Ascending aorta (tissue), 2 donors: Measurements from ENCODE around the gene COL1A2. TPM values are rescaled to one million over a fixed set of nuclear protein-coding genes. Genes with fewer than 3 reads are reported as not detected.

ENCODE experiments used
- DNase-seq, 2 donors: peaks; one replicate each; pipeline ENCODE4 v3.0.0-alpha.2; 2019; ENCODE audit warnings: low spot score in 2 of 2
- H3K27ac ChIP-seq, 2 donors: fragments of 200-600 bp; sonication (generic); one replicate each; pipeline ENCODE4 v1.5.1; 2016 to 2017; ENCODE audit warnings: mild to moderate bottlenecking in 1 of 2
- H3K27me3 ChIP-seq: fragments of 200-600 bp; sonication (generic); one replicate; pipeline ENCODE4 v1.5.1; 2017
- H3K36me3 ChIP-seq, 2 donors: fragments of 200-600 bp; sonication (generic); one replicate each; pipeline ENCODE4 v1.5.1; 2016
- H3K4me1 ChIP-seq, 2 donors: fragments of 200-600 bp; sonication (generic); one replicate each; pipeline ENCODE4 v1.5.1; 2016 to 2017; ENCODE audit warnings: mild to moderate bottlenecking in 1 of 2
- H3K4me3 ChIP-seq, 2 donors: fragments of 200-600 bp; sonication (generic); one replicate each; pipeline ENCODE4 v1.5.1; 2016 to 2017; ENCODE audit warnings: mild to moderate bottlenecking in 1 of 2
- H3K9me3 ChIP-seq, 2 donors: fragments of 200-600 bp; sonication (generic); one replicate each; pipeline ENCODE4 v1.5.1; 2016
- intact Hi-C: fragments of 100-400 bp; cut with DNase I; formaldehyde crosslinking; loops from one replicate; pipeline ENCODE4 v1.15.1; 2023
- total RNA-seq: library from RNA; depleted of rRNA; stranded (reverse); fragments of >200 nt; gene quantifications from one replicate; pipeline ENCODE4 v1.1.0, GENCODE V29; 2016
- TF ChIP-seq, protein P1 (sequence below), 3 experiments: fragments of 200-600 bp in 2 of 3; fragments of 450-650 bp in 1 of 3; sonication (generic) in 2 of 3; IDR thresholded peaks; one replicate each; pipeline ENCODE4 v1.5.1; 2016 to 2019; ENCODE audit warnings: antibody characterized with exemption in 3 of 3, mild to moderate bottlenecking in 1 of 3, moderate library complexity in 1 of 3

The COL1A2 gene
- total RNA-seq, 1 donor from 2014 or later = 692 TPM

DNA sequence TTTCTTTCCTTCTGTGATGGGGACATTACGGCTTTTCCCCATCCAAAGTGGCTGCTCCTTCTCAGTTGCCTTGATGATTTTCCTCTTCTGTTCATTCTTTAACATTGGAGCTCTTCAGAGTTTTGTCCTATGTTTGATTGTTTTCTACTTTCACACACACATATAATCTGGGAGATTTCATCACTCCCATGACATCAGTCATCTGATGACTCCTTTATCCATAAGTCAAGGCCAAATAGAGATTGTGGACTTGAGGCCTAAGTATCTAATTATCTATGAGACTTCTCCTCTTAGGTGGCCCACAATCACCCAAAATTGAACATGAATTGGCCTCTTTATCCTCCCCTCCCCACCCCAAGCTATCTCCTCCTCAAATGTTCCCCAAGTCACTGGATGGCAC is 5.3 kb upstream of the COL1A2 start:
- peak overlapping the region; percentile 23 to 42 for H3K27ac ChIP-seq
- no peak for DNase-seq

DNA sequence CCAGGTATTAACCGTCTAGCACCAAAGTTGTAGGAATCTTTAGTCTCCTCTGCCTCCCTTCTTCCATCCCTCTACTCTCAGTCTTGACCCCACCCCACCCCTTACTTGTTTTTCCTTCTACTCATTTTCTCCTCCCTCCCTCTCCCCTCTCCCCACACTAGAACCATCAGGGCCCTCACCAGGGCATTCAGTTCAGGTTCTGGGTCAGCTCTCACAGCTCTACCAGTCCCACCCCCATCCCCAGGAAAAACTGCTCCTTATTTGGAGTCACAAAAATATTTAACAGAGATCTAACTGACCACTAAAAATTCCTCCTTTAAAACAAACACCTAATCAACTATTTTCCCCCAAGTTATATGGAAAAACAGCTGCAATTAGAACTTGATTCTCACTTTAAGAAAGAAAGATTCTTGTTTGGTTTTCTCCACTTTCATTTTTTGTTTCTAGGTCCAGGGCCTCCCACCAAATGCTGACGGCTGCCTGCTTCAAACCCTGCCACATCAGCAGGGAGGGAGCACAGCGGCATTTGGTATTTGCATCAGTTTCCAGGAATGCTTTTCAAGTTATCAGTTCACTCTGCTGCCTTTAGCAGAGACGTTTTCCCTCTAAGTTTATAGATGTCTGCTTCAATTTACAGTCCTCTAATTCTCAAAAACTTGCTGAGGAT is 2.8 kb upstream of the COL1A2 start:
- Histone ChIP-seq H3K4me1 (peaks cover 3 to 17% of the 10 kb centered on the region in 2 donors), H3K36me3 (no peaks in the 10 kb centered on the region), H3K9me3 (no peaks in the 10 kb centered on the region), H3K4me3 (peak overlapping the region in 1 of 2 donors; percentile 20), H3K27me3 (no peaks in the 10 kb centered on the region), H3K27ac (peak overlapping the region; percentile 91 to 97)
- intact Hi-C loops = loop anchor here (10.0 kb wide), 2 partner anchors 207 to 387 kb away; partner anchors contain the start of gene BET1
- TF ChIP-seq, protein P1, sequence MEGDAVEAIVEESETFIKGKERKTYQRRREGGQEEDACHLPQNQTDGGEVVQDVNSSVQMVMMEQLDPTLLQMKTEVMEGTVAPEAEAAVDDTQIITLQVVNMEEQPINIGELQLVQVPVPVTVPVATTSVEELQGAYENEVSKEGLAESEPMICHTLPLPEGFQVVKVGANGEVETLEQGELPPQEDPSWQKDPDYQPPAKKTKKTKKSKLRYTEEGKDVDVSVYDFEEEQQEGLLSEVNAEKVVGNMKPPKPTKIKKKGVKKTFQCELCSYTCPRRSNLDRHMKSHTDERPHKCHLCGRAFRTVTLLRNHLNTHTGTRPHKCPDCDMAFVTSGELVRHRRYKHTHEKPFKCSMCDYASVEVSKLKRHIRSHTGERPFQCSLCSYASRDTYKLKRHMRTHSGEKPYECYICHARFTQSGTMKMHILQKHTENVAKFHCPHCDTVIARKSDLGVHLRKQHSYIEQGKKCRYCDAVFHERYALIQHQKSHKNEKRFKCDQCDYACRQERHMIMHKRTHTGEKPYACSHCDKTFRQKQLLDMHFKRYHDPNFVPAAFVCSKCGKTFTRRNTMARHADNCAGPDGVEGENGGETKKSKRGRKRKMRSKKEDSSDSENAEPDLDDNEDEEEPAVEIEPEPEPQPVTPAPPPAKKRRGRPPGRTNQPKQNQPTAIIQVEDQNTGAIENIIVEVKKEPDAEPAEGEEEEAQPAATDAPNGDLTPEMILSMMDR (IDR thresholded peaks at IDR 0.05) = no peak
- peak in 1 of 2 donors; percentile 69 for DNase-seq

More for the DNA sequence above, 5.3 kb upstream of the COL1A2 start:
- TF ChIP-seq, protein P1 (IDR thresholded peaks at IDR 0.05) = no peak
- Histone ChIP-seq H3K4me1 (peaks cover 3 to 17% of the 10 kb centered on the region in 2 donors), H3K4me3 (no peak overlapping the region), H3K9me3 (no peaks in the 10 kb centered on the region), H3K36me3 (no peaks in the 10 kb centered on the region), H3K27me3 (no peaks in the 10 kb centered on the region)
- intact Hi-C loops = no loop called here

DNA sequence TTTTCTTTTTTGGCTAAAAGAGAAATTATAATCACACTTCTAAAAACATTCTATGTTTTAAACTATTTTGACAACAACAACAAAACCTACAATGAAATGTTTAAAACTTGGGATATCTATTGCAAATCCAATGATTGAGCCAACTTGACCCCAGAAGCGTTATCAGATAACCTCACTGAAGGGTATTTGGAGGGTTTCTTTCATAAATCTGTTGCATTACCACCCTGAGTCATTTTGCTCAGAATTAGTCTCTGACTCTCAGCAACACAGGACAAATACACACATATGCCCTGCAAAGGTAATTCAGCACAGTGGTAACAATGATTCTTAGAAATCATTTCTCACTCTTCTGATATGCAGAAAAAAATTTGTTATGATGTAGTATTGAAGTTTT is 2.3 kb upstream of the COL1A2 start:
- no peak for DNase-seq
- Histone ChIP-seq H3K36me3 (no peaks in the 10 kb centered on the region), H3K9me3 (no peaks in the 10 kb centered on the region), H3K27me3 (no peaks in the 10 kb centered on the region), H3K4me1 (peaks cover 3 to 17% of the 10 kb centered on the region in 2 donors), H3K27ac (peak overlapping the region; percentile 91 to 97), H3K4me3 (peak overlapping the region in 1 of 2 donors; percentile 20)
- TF ChIP-seq, protein P1 (IDR thresholded peaks at IDR 0.05) = no peak
- intact Hi-C loops = loop anchor here (10.0 kb wide), 2 partner anchors 208 to 388 kb away; partner anchors contain the start of gene BET1

DNA sequence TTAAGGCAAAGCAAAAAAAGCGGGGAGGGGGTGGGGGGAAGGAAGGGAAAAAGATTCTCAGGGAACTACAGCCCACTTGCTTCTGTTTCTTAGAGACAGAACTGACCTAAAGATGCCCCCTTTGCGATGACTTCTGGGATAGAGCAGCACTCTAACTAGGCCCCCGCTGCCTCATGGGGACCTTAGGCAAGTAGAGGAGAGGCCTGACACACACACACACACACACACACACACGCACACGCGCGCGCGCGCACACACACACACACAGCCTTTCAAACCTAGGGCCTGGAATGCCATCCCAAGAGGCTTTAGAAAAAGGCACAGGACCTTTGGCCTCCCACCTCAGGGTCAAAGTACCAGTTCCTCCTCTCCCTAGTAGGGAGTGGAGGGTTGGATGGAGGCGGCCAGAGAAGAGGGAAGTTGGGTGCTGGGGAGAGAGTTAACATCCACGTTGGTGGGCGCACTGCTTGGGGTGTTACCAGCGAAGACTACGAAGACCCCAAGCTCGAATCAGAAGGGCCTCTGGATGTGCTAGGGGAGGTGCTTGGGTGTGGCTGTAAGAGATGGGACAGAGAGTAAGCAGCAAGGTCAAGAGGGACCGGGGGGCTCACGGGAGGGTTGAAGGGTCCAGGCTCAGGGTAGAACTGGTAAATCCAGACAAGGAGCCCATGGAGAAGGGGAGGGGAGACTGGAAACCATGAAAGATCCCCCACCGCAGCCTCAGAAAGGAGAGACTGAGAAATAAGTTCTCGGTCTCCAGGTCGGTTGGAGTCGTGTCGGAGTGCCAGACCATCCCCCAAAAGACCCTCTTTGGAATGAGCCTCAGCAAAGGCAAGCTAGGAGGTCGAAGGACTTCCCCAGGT is 1.2 kb upstream of the COL1A2 start:
- TF ChIP-seq, protein P1 (IDR thresholded peaks at IDR 0.05) = no peak
- H3K36me3 ChIP-seq = peaks cover 2 to 7% of the 10 kb centered on the region in 2 donors
- peak overlapping the region; percentile 91 to 97 for H3K27ac ChIP-seq
- DNase-seq = peak in 1 of 2 donors; percentile 64
- peaks cover 3 to 21% of the 10 kb centered on the region in 2 donors for H3K4me1 ChIP-seq
- intact Hi-C loops = loop anchor here (1.0 to 10.0 kb wide), 5 partner anchors 18 to 389 kb away; partner anchors contain the start of gene BET1
- H3K4me3 ChIP-seq = peak overlapping the region in 1 of 2 donors; percentile 80
- H3K9me3 ChIP-seq = no peaks in the 10 kb centered on the region
- H3K27me3 ChIP-seq = no peaks in the 10 kb centered on the region

DNA sequence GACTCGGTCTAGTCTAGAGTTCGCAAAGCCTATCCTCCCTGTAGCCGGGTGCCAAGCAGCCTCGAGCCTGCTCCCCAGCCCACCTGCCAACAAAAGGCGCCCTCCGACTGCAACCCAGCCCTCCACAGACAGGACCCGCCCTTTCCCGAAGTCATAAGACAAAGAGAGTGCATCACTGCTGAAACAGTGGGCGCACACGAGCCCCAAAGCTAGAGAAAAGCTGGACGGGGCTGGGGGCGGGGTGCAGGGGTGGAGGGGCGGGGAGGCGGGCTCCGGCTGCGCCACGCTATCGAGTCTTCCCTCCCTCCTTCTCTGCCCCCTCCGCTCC is 622 bp upstream of the COL1A2 start:
- H3K4me1 ChIP-seq = peaks cover 3 to 27% of the 10 kb centered on the region in 2 donors
- peak overlapping the region; percentile 91 to 97 for H3K27ac ChIP-seq
- H3K4me3 ChIP-seq = peak overlapping the region; percentile 74 to 80
- TF ChIP-seq, protein P1 (IDR thresholded peaks at IDR 0.05) = no peak
- intact Hi-C loops = loop anchor here (1.0 to 10.0 kb wide), 5 partner anchors 19 to 389 kb away; partner anchors contain the start of gene BET1
- H3K9me3 ChIP-seq = no peaks in the 10 kb centered on the region
- H3K36me3 ChIP-seq = peaks cover 6 to 12% of the 10 kb centered on the region in 2 donors
- H3K27me3 ChIP-seq = no peaks in the 10 kb centered on the region
- DNase-seq = no peak
